Uterus (tissue), 2 donors: Measurements from ENCODE around the gene GNG12.

Experiments
- CTCF ChIP-seq, 4 experiments: fragments of 200-600 bp in 2 of 4; fragments of 450-650 bp in 2 of 4; sonication (generic) in 2 of 4; IDR thresholded peaks; one replicate each; pipeline ENCODE4 v1.5.1; 2016 to 2019; ENCODE audit warnings: antibody characterized with exemption in 4 of 4, mild to moderate bottlenecking in 2 of 4, moderate library complexity in 1 of 4
- POLR2A ChIP-seq, 2 donors: fragments of 450-650 bp; IDR thresholded peaks; one replicate each; pipeline ENCODE4 v1.6.1; 2016; ENCODE audit warnings: antibody characterized with exemption in 2 of 2, mild to moderate bottlenecking in 1 of 2, moderate library complexity in 1 of 2

GRCh38 chr1:67672260-67672803, 160.9 kb downstream of the GNG12 start:
- TF ChIP-seq CTCF (IDR thresholded peaks at IDR 0.05) (no peak), POLR2A (IDR thresholded peaks at IDR 0.05) (no peak)
